CD4-positive, alpha-beta T cell (primary cell): ENCODE measurements around the gene NOVA1. TPM values are rescaled to one million over a fixed set of nuclear protein-coding genes. Genes with fewer than 3 reads are reported as not detected.

ENCODE experiments used
- ATAC-seq: fragments of 200-7000 bp; cut with Tn5 transposase; one replicate; pipeline ENCODE4 v1.10.0; 2022; ENCODE audit warnings: mild to moderate bottlenecking; ENCODE audit not compliant: poor library complexity
- CTCF ChIA-PET: fragments of 350-600 bp; sonication (Branson Sonifier 250); formaldehyde crosslinking; loops from one replicate; lab custom pipeline; 2021; ENCODE audit warnings: antibody characterized with exemption, inconsistent platforms; lab: Charles Lee
- POLR2A ChIA-PET: fragments of 350-600 bp; sonication (Branson Sonifier 250); formaldehyde crosslinking; loops from one replicate; lab custom pipeline; 2021; ENCODE audit warnings: antibody characterized with exemption, inconsistent platforms; lab: Charles Lee
- DNase-seq, 14 experiments: peaks; one replicate each; pipeline ENCODE4 v3.0.0-alpha.2; 2013 to 2020; ENCODE audit warnings: mixed read lengths in 2 of 14
- H3K27ac ChIP-seq, 2 donors: one replicate each; pipeline versions ENCODE4 v1.5.1 to v1.7.0; 2013; ENCODE audit warnings: low read length in 2 of 2, low read depth in 1 of 2, mild to moderate bottlenecking in 1 of 2
- H3K27me3 ChIP-seq, 2 experiments: 1 replicate in 1 of 2; 2 replicates in 1 of 2; pipeline versions ENCODE4 v1.6.1 to v1.7.0; 2013; ENCODE audit warnings: low read length in 2 of 2, control low read depth in 1 of 2, mild to moderate bottlenecking in 1 of 2, moderate library complexity in 1 of 2; ENCODE audit not compliant: insufficient read depth in 2 of 2, control insufficient read depth in 1 of 2
- H3K36me3 ChIP-seq: one replicate; pipeline ENCODE4 v1.6.1; 2013; ENCODE audit warnings: low read length, control low read depth; ENCODE audit not compliant: insufficient read depth
- H3K4me1 ChIP-seq: one replicate; pipeline ENCODE4 v1.6.1; 2013; ENCODE audit warnings: low read length, control low read depth; ENCODE audit not compliant: insufficient read depth
- H3K4me3 ChIP-seq: one replicate; pipeline ENCODE4 v1.5.1; 2013; ENCODE audit warnings: mild to moderate bottlenecking, low read length, moderate library complexity
- H3K9me3 ChIP-seq, 2 experiments: 1 replicate in 1 of 2; 2 replicates in 1 of 2; pipeline versions ENCODE4 v1.6.1 to v1.7.0; 2013; ENCODE audit warnings: low read length in 2 of 2, mild to moderate bottlenecking in 2 of 2, control low read depth in 1 of 2, moderate library complexity in 1 of 2; ENCODE audit not compliant: control insufficient read depth in 1 of 2, insufficient read depth in 1 of 2
- H3K27ac Mint-ChIP-seq: one replicate; pipeline ENCODE4 v1.8.0; 2020; ENCODE audit warnings: mixed read lengths
- H3K27me3 Mint-ChIP-seq: one replicate; pipeline ENCODE4 v1.8.0; 2021; ENCODE audit warnings: mixed read lengths
- H3K36me3 Mint-ChIP-seq: one replicate; pipeline ENCODE4 v1.8.0; 2021; ENCODE audit warnings: low read depth, mixed read lengths
- H3K4me1 Mint-ChIP-seq: one replicate; pipeline ENCODE4 v1.8.0; 2021; ENCODE audit warnings: low read depth, mixed read lengths
- H3K4me3 Mint-ChIP-seq: one replicate; pipeline ENCODE4 v1.8.0; 2020; ENCODE audit warnings: mild to moderate bottlenecking, mixed read lengths
- H3K9me3 Mint-ChIP-seq: one replicate; pipeline ENCODE4 v1.8.0; 2020; ENCODE audit warnings: mixed read lengths
- CTCF ChIP-seq: fragments of 200-600 bp; IDR thresholded peaks from one replicate; pipeline ENCODE4 v1.8.0; 2022; ENCODE audit warnings: antibody characterized with exemption, mild to moderate bottlenecking
- intact Hi-C, 2 experiments: fragments of 100-400 bp; cut with DNase I in 1 of 2; cut with micrococcal nuclease in 1 of 2; formaldehyde crosslinking; loops; one replicate each; pipeline versions ENCODE4 v1.15.1 to v1.9.0; 2023 to 2025; cut with DNase I, micrococcal nuclease
- total RNA-seq, 174 experiments: library from RNA in 2 of 174; stranded (reverse) in 2 of 174; gene quantifications; one replicate each; pipeline ENCODE4 v1.2.3 and lab custom pipeline; 2021 to 2026

NOVA1 gene
- total RNA-seq, 2 experiments from 2014 or later = 0.14 TPM; not detected in 1

DNA sequence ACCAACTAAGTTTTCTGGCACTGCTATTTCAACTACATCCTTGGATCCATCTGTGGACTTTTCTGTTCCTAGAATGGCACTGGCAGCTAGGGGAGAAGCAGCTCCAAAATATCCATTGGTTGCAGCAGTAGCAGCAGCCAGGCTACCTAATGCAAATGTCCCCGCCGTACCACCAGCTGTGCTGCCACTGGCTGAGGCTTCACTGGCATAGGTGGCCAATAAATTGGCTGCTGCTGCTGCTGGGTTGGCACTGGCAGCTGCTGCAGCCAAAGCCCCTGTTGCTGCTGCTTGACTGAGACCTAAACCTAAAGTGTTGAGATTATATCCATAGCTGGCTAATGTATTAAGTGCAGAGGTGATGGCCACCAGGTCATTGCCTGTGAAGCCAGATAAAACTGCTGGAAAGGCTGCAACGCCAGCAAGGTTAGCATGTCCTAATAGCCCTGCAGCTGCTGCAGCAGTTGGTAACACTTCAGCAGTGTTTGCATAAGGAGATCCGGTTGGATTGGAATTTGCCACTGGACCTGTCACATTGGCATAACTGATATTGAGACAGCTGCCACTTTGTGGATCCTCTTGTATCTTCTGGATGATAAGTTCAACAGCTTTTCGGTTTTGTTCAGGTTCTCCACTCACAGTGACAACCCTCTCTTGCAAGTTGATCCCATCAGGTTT lies 149.5 kb downstream of the NOVA1 start:
- Mint-ChIP-seq H3K36me3 (no peaks in the 10 kb centered on the region), H3K27me3 (no peaks in the 10 kb centered on the region), H3K4me1 (no peaks in the 10 kb centered on the region), H3K4me3 (no peak overlapping the region), H3K9me3 (peaks cover 13% of the 10 kb centered on the region), H3K27ac (no peak overlapping the region)
- no peak for DNase-seq
- no peak overlapping the region for H3K27ac ChIP-seq
- H3K36me3 ChIP-seq = no peaks in the 10 kb centered on the region
- no peak overlapping the region for H3K4me3 ChIP-seq
- peaks cover 0 to 9% of the 10 kb centered on the region in 2 experiments for H3K9me3 ChIP-seq
- no peak for ATAC-seq
- H3K27me3 ChIP-seq = no peaks in the 10 kb centered on the region
- H3K4me1 ChIP-seq = no peaks in the 10 kb centered on the region
- POLR2A ChIA-PET = no interaction called here
- intact Hi-C loops = no loop called here
- no peak for TF ChIP-seq CTCF
- CTCF ChIA-PET = interaction anchor here (0.8 kb wide), 1 partner anchor 9 kb away, joined by 3 read pairs; no protein-coding TSS in a partner anchor

DNA sequence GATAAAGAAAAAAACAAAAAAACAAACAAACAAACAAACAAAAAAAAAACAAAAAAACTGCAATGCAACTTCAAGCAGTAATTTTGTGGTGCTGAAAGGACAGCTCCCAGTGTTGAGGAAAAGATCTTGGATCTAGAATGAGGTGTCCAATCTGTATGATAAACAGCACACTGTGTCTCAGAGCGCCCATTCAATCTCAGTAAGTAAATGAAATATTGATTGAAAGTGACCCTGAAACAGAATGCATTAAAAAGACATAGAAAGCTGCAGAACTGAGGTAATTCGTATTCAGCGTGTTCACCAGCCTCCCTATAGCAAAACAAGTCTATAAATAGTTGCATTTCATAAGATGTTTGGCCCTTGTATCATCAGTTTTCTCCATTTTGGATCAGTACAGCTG lies 153.0 kb downstream of the NOVA1 start:
- H3K4me3 ChIP-seq = no peak overlapping the region
- no peaks in the 10 kb centered on the region for H3K27me3 ChIP-seq
- Mint-ChIP-seq H3K27ac (no peak overlapping the region), H3K4me1 (no peaks in the 10 kb centered on the region), H3K36me3 (no peaks in the 10 kb centered on the region), H3K9me3 (peaks cover 11% of the 10 kb centered on the region), H3K4me3 (no peak overlapping the region), H3K27me3 (no peaks in the 10 kb centered on the region)
- H3K9me3 ChIP-seq = peaks cover 0 to 8% of the 10 kb centered on the region in 2 experiments
- intact Hi-C loops = no loop called here
- no peak overlapping the region for H3K27ac ChIP-seq
- POLR2A ChIA-PET = no interaction called here
- TF ChIP-seq CTCF = no peak
- H3K4me1 ChIP-seq = no peaks in the 10 kb centered on the region
- H3K36me3 ChIP-seq = no peaks in the 10 kb centered on the region
- CTCF ChIA-PET = no interaction called here
- ATAC-seq (no peak), DNase-seq (no peak)

- ChIA-PET CTCF (no interaction called here), POLR2A (no interaction called here)
- peaks cover 11% of the 10 kb centered on the region for H3K9me3 Mint-ChIP-seq
- no peak for ATAC-seq
- H3K9me3 ChIP-seq = peaks cover 0 to 8% of the 10 kb centered on the region in 2 experiments
- H3K4me1 Mint-ChIP-seq = no peaks in the 10 kb centered on the region
- intact Hi-C loops = no loop called here
- no peaks in the 10 kb centered on the region for H3K27me3 ChIP-seq
- no peak for DNase-seq
- no peak for TF ChIP-seq CTCF
- H3K27me3 Mint-ChIP-seq = no peaks in the 10 kb centered on the region
- H3K4me3 Mint-ChIP-seq = no peak overlapping the region
- no peaks in the 10 kb centered on the region for H3K36me3 Mint-ChIP-seq
- H3K27ac ChIP-seq = no peak overlapping the region
- H3K27ac Mint-ChIP-seq = no peak overlapping the region
- H3K4me3 ChIP-seq = no peak overlapping the region
- no peaks in the 10 kb centered on the region for H3K4me1 ChIP-seq
- H3K36me3 ChIP-seq = no peaks in the 10 kb centered on the region
Observed at GRCh38 chr14:26443654-26444053, 154.2 kb downstream of the NOVA1 start.
